Endodermal cell (in vitro differentiated cells): ENCODE results near the gene HSPB2. TPM values are rescaled to one million over a fixed set of nuclear protein-coding genes. Genes with fewer than 3 reads are reported as not detected.
A peak's percentile ranks its signal among the peaks of the same experiment; 100 is the strongest.

Experiments
- DNase-seq: peaks from one replicate; pipeline ENCODE4 v3.0.0-alpha.2; 2017
- H3K27ac ChIP-seq: 2 replicates; pipeline ENCODE4 v1.5.1; 2013; ENCODE audit warnings: mild to moderate bottlenecking, low read depth, low read length, moderate library complexity
- H3K27me3 ChIP-seq: 2 replicates; pipeline ENCODE4 v1.6.1; 2013; ENCODE audit warnings: mild to moderate bottlenecking, low read length, moderate library complexity; ENCODE audit not compliant: insufficient read depth, control insufficient read depth, poor library complexity, severe bottlenecking
- H3K36me3 ChIP-seq: 2 replicates; pipeline ENCODE4 v1.7.0; 2013; ENCODE audit warnings: mild to moderate bottlenecking, low read length, moderate library complexity; ENCODE audit not compliant: control insufficient read depth, insufficient read depth
- H3K4me1 ChIP-seq: one replicate; pipeline ENCODE4 v1.7.0; 2013; ENCODE audit warnings: low read length; ENCODE audit not compliant: control insufficient read depth, insufficient read depth
- H3K4me3 ChIP-seq: 2 replicates; pipeline ENCODE4 v1.5.1; 2013; ENCODE audit warnings: mild to moderate bottlenecking, low read length, moderate library complexity
- H3K9ac ChIP-seq: 2 replicates; pipeline ENCODE4 v1.6.1; 2013; ENCODE audit warnings: mild to moderate bottlenecking, low read length, moderate library complexity; ENCODE audit not compliant: poor library complexity, severe bottlenecking; ENCODE audit errors: extremely low read depth
- H3K9me3 ChIP-seq: 2 replicates; pipeline ENCODE4 v1.6.1; 2013; ENCODE audit warnings: mild to moderate bottlenecking, low read length, moderate library complexity; ENCODE audit not compliant: control insufficient read depth
- H3K27ac Mint-ChIP-seq: 2 replicates; pipeline ENCODE4 v1.8.0; 2020; ENCODE audit warnings: mixed read lengths
- H3K27me3 Mint-ChIP-seq: 2 replicates; pipeline ENCODE4 v1.8.0; 2021; ENCODE audit warnings: mild to moderate bottlenecking, mixed read lengths; ENCODE audit not compliant: insufficient read depth
- H3K36me3 Mint-ChIP-seq: 2 replicates; pipeline ENCODE4 v1.8.0; 2020; ENCODE audit warnings: low read depth, mixed read lengths
- H3K4me1 Mint-ChIP-seq: 2 replicates; pipeline ENCODE4 v1.8.0; 2020; ENCODE audit warnings: mixed read lengths
- H3K4me3 Mint-ChIP-seq: 2 replicates; pipeline ENCODE4 v1.8.0; 2020; ENCODE audit warnings: mild to moderate bottlenecking, moderate library complexity, mixed read lengths
- H3K9me3 Mint-ChIP-seq: 2 replicates; pipeline ENCODE4 v1.8.0; 2020; ENCODE audit warnings: mild to moderate bottlenecking, mixed read lengths
- CTCF ChIP-seq: fragments of 200-600 bp; sonication (generic); conservative IDR thresholded peaks from 2 replicates; pipeline ENCODE4 v1.5.0; 2021; ENCODE audit warnings: antibody characterized with exemption, mild to moderate bottlenecking
- WGBS, 2 experiments: methylation state at CpG; one replicate each; pipeline versions ENCODE4 v1.1.5 to v1.1.7; 2013; ENCODE audit warnings: missing lambda C conversion rate in 2 of 2, mixed read lengths in 1 of 2; ENCODE audit not compliant: insufficient coverage in 1 of 2, insufficient read length in 1 of 2; 5-methylcytosine and 5-hydroxymethylcytosine counted together
- total RNA-seq, 2 donors: library from RNA; stranded (reverse); fragmentation: NEBNext Ultra II Directional in 1 of 2; extraction: Animal tissue kit (Norgen Biotek cat#: 25700) in 1 of 2; gene quantifications; 2 replicates in 1 of 2; 3 replicates in 1 of 2; pipeline ENCODE4 v1.2.1, GENCODE V29; 2021

HSPB2 gene
- total RNA-seq, 2 donors from 2014 or later = 0.20 to 0.33 TPM

GRCh38 chr11:111910676-111911562 lies 1.6 kb upstream of the HSPB2 start:
- no peak for DNase-seq
- H3K36me3 Mint-ChIP-seq = no peaks in the 10 kb centered on the region
- WGBS, 2 experiments = 89% methylated on average over 5 to 9 of the region's 9 CpGs
- H3K4me3 Mint-ChIP-seq = no peak overlapping the region
- no peak for TF ChIP-seq CTCF
- no peak overlapping the region for H3K4me3 ChIP-seq
- peaks cover 9% of the 10 kb centered on the region for H3K4me1 ChIP-seq
- no peaks in the 10 kb centered on the region for H3K27me3 ChIP-seq
- no peaks in the 10 kb centered on the region for H3K9me3 Mint-ChIP-seq
- H3K27ac ChIP-seq = no peak overlapping the region
- H3K27ac Mint-ChIP-seq = no peak overlapping the region
- H3K9me3 ChIP-seq = no peaks in the 10 kb centered on the region
- peaks cover 35% of the 10 kb centered on the region for H3K4me1 Mint-ChIP-seq
- no peak overlapping the region for H3K9ac ChIP-seq
- H3K36me3 ChIP-seq = no peaks in the 10 kb centered on the region
- peaks cover 13% of the 10 kb centered on the region for H3K27me3 Mint-ChIP-seq

GRCh38 chr11:111911563-111912401 lies 752 bp upstream of the HSPB2 start, which contains the start of gene CRYAB:
Gene CRYAB, minus strand, starts transcription at chr11:111911770. Its CDS starts 46 bp downstream, at chr11:111911724.
- H3K27ac Mint-ChIP-seq = no peak within 1 kb of the TSS
- Histone ChIP-seq H3K4me3 (no peak within 1 kb of the TSS), H3K9me3 (no peaks in the 10 kb centered on the region), H3K27ac (no peak within 1 kb of the TSS), H3K36me3 (no peaks in the 10 kb centered on the region), H3K27me3 (no peaks in the 10 kb centered on the region), H3K9ac (no peak within 1 kb of the TSS), H3K4me1 (peaks cover 9% of the 10 kb centered on the region)
- H3K36me3 Mint-ChIP-seq = no peaks in the 10 kb centered on the region
- WGBS, 2 experiments = 81 to 98% methylated on average over 8 to 17 of the region's 17 CpGs
- DNase-seq = peak; percentile 65
- no peak for TF ChIP-seq CTCF
- peaks cover 13% of the 10 kb centered on the region for H3K27me3 Mint-ChIP-seq
- H3K4me1 Mint-ChIP-seq = peaks cover 35% of the 10 kb centered on the region
- H3K9me3 Mint-ChIP-seq = no peaks in the 10 kb centered on the region
- no peak within 1 kb of the TSS for H3K4me3 Mint-ChIP-seq

GRCh38 chr11:111913031-111913861 lies 712 bp downstream of the HSPB2 start:
- Mint-ChIP-seq H3K36me3 (no peaks in the 10 kb centered on the region), H3K4me1 (peaks cover 37% of the 10 kb centered on the region), H3K9me3 (no peaks in the 10 kb centered on the region), H3K4me3 (no peak overlapping the region), H3K27ac (no peak overlapping the region), H3K27me3 (peaks cover 13% of the 10 kb centered on the region)
- no peak for TF ChIP-seq CTCF
- H3K27ac ChIP-seq = no peak overlapping the region
- H3K9me3 ChIP-seq = no peaks in the 10 kb centered on the region
- no peaks in the 10 kb centered on the region for H3K27me3 ChIP-seq
- WGBS, 2 experiments = 89 to 93% methylated on average over 15 to 24 of the region's 24 CpGs
- no peak for DNase-seq
- H3K4me1 ChIP-seq = peaks cover 9% of the 10 kb centered on the region
- H3K9ac ChIP-seq = no peak overlapping the region
- H3K4me3 ChIP-seq = no peak overlapping the region
- no peaks in the 10 kb centered on the region for H3K36me3 ChIP-seq
